Measurements from ENCODE around the gene CCN2.

- TF ChIP-seq CTCF (conservative IDR thresholded peaks at IDR 0.05 in 1 of 2, IDR thresholded peaks at IDR 0.05 in 1 of 2; ENCODE audit: low read depth in 1 of 2, low read length in 2 of 2) (no peak), EZH2 (IDR thresholded peaks at IDR 0.05; ENCODE audit: low read length, missing control alignments) (no peak)
Measured at GRCh38 chr6:131955192-131955591, 4.0 kb upstream of the CCN2 start.

All from fibroblast of lung (primary cell).